Loucy (cell line): ENCODE data around the gene PPFIA1.

ENCODE experiments used
- CTCF ChIP-seq: fragments of 200-600 bp; sonication (generic); conservative IDR thresholded peaks from 2 replicates; pipeline ENCODE4 v1.5.1; 2014; ENCODE audit warnings: mild to moderate bottlenecking, antibody characterized with exemption, low read length
- EZH2phosphoT487 ChIP-seq: fragments of 200-600 bp; IDR thresholded peaks from 2 replicates; pipeline ENCODE4 v1.6.1; 2018; ENCODE audit warnings: antibody characterized with exemption, mild to moderate bottlenecking, moderate library complexity, borderline replicate concordance

- TF ChIP-seq CTCF: no peak
- TF ChIP-seq EZH2phosphoT487: no peak
Measured at GRCh38 chr11:70358753-70359152, 88.3 kb downstream of the PPFIA1 start.
